GM19468 (cell line): ENCODE data around the gene PRKAG3.

ENCODE experiments used
- ATAC-seq: cut with Tn5 transposase; IDR thresholded peaks from one replicate; pipeline ENCODE4 v1.9.1; 2021; ENCODE audit warnings: mild to moderate bottlenecking, moderate library complexity, moderate number of reproducible peaks; ENCODE audit not compliant: unreplicated experiment; ENCODE audit errors: extremely low read depth

The PRKAG3 gene

DNA sequence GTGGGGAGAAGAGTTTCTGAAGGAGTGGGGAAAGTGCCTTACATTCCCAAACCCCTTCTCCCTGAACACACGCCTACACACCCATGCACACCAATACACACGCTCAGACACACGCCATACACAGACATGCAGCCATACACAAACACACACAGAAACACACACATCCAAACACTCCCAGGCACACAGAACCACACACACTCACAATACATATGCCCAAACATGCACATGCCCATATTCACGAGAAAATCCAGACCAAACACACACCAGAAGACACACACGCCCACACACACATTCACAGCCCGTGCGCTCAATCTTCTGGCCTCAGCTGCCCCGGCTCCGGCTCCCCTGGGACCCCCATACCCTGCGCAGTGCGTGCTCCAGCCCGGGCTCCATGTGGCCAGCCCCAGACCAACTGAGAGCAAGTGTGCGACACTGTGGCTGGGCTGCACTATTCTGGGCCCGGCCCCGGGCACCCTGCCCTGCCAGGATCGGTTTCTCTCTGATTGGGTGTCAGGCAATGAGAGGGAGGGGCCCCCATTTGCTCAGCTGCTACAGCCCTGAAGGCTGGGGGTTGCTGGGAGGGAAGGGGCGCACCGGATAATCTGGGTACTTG, at the start of gene PRKAG3:
TSS of gene PRKAG3 (minus strand) at position 426 of the 613 bp plus-strand sequence.
- no peak for ATAC-seq

DNA sequence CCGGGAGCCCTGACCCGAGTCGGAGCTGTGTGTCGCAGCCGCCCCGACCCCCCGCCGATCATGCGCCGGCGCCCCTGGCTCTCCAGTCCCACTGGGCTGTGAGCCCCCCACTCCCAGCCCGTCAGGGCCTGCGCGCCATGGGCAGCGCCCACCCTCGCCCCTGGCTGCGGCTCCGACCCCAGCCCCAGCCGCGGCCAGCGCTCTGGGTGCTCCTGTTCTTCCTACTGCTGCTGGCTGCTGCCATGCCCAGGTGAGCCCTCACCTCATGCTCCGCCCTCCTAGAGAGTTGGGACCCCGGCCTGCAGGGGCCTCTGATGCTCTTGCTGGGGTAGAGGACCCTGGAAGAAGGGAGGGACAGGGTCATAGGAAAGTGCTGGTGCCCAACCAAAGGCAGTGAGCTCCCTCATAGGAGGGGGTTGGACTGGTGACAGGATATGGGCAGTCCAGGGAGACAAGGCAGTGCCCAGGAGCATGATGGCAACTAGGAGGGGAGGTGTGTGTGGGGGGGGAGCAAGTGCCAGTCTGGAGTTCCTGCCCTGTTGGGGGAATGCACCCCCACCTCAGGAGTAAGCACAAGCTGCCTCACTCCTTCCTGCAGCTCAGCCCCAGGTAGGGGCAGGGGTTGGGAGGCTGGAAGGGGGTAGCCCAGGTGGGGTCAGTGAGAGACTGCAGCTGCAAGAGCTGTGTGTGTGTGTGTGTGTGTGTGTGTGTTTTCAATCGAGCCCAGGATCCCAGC, 49.4 kb upstream of the PRKAG3 start:
- no peak for ATAC-seq

DNA sequence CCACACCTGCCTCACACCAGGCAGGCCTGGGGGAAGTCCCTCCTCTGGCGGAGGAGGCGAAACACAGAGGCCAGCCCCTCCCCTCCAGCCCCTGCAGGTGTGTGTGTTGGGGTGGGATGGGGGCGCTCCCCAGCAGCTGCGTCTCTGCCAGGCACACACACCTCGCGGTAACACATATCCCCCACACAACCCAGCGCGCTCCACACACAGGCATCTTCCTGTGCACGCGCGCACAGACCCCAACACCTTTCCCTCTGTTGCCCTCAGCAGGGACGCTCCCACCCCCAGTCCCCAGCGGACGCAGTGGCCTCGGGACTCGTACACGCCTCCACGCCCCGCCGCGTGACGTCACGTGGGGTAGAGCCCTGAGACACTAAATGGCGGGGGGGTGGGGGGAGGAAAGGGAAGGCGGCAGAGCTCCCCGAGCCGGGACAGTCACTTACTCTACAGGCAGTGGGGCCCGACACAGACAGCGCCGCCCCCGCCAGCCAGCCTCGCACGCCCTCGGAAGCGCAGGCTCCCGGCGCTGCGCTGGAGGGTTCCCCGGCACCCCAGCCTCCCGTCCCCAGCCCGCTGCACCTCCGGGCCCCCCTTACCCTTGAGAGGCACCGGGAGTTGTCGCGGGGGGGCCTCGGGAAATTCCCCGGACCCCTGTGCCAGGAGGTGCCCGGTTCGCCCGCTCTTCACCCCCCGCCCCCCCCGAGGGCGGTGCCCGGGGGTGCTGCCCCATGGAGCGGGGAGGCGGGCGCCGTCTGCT, 48.7 kb upstream of the PRKAG3 start, which contains the start of gene WNT10A:
TSS of gene WNT10A (plus strand) at position 751 of the 757 bp plus-strand sequence. CDS start 144 bp downstream, outside the sequence.
- peak; percentile 31 for ATAC-seq

DNA sequence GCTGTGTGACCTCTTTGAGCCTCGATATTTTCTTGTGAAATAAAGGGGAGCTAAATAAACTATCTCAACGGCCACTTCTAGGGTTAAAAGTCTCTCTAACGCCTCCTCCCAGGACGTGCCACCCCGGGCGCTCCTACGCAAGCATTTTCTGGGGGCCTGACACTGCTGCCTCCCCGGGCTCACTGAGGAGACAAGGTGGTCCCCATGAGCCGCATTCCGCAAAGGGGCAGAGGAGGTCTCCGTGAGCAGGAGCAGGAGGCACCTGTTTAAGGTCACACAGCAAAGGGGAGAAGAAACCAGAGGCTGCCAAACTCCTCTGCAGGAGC, 48.1 kb upstream of the PRKAG3 start:
- ATAC-seq: no peak

DNA sequence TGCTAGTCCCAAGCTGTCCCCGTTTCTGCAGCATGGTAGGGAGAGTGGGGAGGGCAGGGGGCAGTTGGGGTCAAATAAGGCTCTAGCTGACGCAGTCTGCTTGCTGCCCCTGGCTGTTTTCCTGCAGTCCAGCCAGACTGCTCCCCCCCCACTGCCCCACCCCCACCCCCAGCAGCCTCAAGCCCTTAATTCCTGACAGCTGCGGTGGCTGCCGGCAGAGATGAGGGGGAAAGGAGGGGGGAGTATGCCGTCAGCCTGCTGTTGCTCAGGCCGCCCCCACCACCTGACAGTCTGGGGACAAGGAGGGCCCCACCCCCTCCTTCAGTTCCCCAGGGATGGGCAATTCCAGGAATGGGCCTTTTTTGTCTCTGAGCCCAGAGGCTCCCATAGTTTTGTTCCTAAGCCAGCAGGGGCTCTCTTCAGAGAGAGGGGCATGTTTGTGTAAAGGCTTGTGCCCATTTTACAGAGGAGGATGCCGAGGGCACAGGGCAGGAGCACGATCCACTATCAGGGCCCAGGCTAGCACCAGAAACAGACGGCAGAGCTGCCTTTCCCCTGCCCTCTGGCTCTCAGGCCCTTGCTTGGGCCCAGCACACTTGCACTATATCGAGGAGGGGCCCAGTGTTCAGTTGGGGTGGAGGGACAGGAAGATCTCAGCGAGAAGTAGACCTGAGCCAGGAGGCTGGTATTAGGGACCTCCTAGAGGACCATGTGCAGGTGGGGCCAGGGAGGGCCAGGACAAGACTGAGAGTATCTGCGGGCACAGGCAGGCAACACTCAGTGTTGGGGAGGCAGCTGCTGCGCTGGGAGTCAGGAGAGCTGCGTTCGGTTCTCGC, 47.5 kb upstream of the PRKAG3 start:
- no peak for ATAC-seq

DNA sequence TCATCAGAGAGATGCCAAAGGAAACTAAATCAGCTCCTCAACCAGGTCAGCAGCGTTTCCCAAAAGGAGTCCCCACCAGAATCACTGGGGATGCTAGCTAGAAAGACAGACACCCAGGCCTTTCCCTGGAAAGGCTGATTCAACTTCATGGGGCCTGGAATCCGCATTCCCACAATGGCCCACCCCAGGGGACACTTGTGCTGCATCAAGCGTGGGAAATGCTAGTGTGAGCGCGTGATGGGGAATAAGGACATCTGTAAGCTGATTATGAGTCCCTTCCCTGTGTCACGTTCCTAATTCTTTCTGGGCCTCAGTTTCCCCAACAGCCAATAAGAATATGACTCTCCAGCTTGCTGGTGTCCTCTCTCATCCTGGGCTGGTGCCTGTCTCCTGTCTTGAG, 46.9 kb upstream of the PRKAG3 start:
- no peak for ATAC-seq

DNA sequence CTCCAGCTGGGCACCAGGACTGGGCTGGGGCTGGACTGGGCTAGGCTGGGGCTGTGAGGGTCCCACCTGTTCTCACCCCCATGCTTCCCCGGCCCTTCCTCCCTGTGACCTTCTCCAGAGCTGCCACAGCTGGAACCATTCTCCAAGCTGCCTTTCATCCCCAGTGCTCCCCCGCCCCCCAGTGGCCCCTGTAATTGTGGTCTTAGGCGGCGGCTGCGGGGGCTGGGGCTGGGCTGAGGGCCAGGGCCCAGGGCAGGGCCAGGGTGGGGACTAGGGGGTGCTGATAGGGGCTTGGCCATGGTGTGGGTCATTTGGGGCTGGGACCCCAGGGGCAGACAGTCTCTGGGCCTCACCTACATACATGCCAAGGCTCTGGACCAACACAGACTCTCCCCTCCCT, 46.3 kb upstream of the PRKAG3 start:
- no peak for ATAC-seq

DNA sequence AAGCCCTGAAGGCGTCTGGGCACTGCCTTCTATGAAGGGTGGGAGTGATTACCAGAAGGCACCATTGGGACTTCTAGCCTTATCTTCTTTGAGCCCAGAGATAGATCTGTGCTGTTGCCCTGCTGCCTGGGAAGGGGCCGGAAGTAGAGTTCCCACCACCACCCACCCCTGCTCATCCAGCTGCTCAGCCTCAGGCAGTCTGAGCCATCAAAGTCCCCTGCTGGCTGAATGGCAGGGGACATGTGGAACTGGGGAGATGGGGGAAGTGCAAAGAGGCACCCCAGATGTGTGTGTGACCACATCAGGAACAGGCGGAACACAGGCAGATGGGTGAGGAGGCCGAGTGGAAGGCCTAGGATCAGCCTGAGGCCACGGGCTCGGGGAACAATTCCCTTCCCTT, 45.7 kb upstream of the PRKAG3 start:
- ATAC-seq: no peak

DNA sequence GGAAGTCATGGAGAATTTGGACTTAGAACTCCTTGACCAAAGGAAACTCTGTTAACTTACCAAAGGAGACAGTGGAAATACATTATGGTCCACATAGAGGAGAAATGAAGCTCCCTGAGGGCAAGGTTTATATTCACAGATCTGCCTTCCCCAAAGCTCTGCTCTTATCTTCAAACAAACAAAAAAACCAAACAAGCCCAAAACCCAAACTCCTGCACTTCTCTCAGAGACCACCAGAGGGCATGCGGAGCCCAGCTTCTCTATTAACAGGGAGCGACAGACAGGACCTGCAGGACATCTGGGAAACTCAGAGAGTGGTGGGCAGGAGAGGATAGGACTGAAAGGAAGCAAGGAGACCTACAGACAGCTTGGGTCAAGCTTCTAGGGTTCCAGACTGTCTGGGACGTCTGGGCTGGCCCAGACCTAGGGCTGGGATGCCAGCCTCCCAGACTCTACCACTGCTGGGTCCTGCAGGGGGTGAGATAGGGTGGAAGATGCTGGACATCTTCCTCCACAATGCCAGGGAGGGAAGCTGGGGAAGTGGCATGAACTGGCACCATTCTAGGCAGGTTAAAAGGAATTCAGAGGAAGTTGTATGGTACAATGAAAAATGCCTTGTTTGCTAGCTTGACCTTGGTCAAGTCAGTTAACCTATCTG, 45.1 kb upstream of the PRKAG3 start:
- ATAC-seq: no peak

DNA sequence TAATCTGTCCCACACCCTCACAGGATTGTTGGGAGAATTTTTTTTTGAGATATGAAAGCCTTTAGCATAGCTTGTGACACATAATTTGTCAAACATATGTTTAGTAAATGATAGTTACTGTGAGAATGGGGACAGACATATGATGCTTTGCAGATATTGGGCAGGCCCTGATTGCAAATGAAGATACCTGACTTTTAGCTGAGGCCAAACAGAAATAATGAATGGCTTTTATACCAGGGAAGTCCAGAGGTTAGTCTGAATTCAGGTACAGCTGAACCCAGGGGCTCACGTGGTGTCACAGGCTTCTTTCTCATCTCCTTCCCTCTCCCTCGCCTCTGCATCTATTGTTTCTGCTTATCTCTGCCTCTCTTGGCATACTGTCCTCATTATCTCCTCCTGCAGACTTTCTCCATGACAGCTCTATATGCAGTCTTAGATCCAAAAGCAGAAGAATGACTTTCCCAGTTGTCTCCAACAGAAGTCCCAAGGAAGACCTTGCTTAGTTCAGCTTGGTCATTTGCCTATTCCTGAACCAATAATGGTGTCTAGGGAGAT, 44.2 kb upstream of the PRKAG3 start:
- ATAC-seq: no peak

DNA sequence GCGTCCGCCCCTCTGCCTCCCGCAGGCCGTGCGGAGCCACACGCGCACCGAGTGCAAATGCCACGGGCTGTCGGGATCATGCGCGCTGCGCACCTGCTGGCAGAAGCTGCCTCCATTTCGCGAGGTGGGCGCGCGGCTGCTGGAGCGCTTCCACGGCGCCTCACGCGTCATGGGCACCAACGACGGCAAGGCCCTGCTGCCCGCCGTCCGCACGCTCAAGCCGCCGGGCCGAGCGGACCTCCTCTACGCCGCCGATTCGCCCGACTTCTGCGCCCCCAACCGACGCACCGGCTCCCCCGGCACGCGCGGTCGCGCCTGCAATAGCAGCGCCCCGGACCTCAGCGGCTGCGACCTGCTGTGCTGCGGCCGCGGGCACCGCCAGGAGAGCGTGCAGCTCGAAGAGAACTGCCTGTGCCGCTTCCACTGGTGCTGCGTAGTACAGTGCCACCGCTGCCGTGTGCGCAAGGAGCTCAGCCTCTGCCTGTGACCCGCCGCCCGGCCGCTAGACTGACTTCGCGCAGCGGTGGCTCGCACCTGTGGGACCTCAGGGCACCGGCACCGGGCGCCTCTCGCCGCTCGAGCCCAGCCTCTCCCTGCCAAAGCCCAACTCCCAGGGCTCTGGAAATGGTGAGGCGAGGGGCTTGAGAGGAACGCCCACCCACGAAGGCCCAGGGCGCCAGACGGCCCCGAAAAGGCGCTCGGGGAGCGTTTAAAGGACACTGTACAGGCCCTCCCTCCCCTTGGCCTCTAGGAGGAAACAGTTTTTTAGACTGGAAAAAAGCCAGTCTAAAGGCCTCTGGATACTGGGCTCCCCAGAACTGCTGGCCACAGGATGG, 42.0 kb upstream of the PRKAG3 start:
- no peak for ATAC-seq

DNA sequence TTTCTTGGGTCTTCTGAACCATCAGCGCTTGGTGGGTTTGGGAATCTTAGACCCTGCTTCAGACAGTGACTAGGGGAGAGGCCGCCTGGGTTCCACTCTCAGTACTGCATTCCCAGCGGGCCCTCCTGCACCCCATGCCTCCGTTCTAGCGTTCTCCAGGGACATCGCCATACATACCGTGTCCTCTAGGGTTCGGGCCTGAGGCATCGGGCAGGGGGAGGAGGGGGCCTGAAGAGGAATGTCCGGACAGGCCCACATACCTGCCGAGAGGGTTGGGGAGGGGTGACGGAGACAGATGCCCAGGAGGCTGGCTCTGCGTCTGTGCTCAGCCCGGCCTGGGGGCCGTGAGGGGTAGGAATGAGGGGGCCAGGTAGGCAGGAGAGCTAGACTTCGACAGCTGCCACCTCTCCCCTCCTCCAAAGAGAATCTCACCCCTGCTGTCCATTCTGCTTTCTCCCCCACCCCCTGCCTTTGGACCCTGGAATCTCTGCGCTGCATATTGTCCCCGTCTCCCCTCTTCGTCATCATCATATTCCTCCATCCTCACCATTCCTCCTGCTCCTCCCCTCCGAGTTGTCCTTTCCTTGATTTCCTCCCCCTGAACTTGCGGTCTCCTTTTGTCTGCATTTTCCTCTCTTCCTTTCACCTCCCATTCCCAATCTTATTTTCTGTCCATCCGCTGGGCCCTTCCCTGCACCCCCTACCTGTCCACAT, 41.2 kb upstream of the PRKAG3 start:
- ATAC-seq: no peak

DNA sequence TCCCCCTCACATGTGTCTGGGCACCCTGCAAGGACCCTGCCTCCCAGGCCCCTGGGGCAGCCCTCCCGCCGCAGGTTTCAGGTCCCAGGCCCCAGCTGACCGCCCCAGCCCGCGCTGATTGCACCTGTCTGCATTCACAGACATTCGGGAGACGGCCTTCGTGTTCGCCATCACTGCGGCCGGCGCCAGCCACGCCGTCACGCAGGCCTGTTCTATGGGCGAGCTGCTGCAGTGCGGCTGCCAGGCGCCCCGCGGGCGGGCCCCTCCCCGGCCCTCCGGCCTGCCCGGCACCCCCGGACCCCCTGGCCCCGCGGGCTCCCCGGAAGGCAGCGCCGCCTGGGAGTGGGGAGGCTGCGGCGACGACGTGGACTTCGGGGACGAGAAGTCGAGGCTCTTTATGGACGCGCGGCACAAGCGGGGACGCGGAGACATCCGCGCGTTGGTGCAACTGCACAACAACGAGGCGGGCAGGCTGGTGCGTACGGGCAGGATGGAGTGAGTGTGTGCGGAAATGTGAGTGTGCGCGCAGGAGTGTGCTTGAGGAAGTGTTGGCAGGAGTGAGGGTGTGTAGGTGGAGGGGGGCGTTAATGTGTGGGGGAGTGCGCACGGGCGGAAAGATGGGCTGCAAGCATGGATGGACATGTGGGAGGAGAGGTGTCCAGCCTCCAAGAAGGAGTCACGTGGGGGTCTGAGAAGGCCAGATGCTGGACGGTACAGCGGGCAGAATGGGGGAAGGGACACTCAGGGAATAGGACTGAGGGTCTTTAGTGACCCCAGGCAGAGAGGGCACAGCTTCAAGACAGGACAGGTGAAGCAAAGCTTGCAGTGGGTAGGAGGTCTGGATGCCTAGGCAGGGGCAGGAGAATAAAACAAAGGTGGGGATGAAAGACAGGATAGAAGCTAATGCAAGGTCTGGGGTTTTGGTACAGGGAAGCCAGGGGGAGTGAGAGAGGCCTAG, 40.0 kb upstream of the PRKAG3 start:
- ATAC-seq: no peak

DNA sequence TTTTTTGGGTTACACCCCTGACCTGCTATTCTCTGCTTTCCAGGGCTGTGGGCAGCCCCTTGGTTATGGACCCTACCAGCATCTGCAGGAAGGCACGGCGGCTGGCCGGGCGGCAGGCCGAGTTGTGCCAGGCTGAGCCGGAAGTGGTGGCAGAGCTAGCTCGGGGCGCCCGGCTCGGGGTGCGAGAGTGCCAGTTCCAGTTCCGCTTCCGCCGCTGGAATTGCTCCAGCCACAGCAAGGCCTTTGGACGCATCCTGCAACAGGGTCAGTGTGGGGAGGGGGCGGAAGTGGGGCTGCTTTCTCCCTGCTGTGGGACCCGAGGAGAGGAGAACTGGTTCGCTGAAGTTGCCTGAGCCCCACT, 39.4 kb upstream of the PRKAG3 start:
- no peak for ATAC-seq

DNA sequence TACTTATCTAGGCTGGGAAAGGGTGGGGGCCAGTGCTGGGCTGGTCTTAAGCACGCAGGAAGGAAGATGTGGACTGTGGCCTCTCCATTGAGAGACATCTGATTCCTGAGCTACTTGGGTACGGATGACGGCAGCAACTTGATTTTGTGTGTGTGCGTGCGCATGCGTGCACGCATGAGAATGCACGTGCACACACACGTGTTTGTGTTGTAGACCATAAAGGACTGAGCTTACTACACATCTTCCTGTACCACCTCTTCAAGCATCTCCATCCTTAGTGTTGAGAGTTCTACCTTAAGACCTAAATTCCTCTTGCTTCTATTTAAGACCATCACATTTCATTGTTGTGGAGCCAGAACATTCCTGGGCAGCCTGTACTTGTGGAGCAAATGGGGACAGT, 37.5 kb upstream of the PRKAG3 start:
- no peak for ATAC-seq

DNA sequence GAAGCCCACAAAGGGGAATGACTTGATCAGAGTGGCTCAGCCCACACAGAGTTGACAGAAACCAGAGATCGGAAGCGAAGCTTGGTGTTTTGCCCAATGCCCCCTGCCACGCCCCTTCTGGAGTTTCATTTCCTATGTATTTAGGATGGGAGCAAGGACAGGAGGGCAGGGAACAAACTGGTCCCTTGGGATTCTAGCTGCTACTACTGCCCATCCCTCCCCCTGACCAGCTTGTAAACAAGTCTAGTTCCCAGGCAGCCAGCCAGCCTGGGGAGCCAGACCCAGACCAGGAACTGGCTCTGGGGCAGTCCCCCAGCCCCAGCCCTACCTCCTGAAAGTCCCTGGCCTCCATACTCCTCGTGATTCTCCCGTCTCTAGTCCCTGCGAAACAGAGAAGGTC, 36.3 kb upstream of the PRKAG3 start:
- ATAC-seq: no peak

DNA sequence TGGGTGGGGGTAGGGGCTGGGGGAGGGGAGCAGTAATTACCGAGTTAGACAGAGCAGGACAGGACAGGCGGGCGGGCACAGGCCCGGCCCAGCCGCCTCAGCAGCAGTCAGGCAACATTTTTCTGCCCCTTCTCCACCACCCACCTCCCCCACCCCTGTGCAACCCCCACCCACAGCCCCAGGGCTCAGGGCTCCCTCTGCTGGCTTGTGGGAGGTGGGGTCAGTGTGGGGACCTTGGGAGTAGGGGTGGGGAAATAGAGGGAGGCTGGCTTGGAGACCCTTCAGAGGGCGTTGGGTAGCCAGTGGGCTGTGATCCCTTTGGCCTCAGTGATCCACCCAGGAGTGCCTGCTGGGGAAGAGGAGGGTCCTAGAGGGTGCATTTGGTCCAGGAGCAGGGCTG, 34.4 kb upstream of the PRKAG3 start:
- ATAC-seq: no peak
